Measurements from ENCODE around the gene KCNJ6. TPM values are rescaled to one million over a fixed set of nuclear protein-coding genes. Genes with fewer than 3 reads are reported as not detected.
"Not testable (repeated sequence)": the region's sequence is repeated elsewhere in the genome, so short reads cannot be mapped to it uniquely, and the experiment has no call there.

Gene KCNJ6
- polyA plus RNA-seq, 1 of the 3 experiments (the other 2 are of a cell fraction): not detected

DNA sequence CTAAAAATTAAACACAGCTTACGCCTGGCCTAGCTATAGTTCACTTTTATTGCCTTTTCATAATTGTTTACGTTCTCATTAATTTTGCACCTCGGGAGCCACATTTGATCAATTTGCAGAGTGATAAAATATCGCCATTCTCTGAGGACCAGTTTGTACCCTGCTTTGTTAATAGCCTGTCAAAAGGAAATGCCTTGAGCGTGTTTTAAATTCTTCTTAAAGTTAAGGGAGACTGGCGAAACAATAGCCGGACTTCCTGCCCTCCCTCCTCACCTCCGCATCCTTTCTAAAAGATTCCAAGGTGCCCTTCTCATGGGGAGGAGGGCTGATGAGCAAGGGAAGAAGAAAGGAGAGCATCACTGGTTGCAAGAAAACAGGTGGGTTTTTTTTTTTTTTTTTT lies 271.6 kb downstream of the KCNJ6 start:
- H3K27ac ChIP-seq (ENCODE audit: low read depth in 2 of 2, low read length in 1 of 2): no peak overlapping the region
- TF ChIP-seq USF2 (IDR thresholded peaks at IDR 0.05; ENCODE audit: borderline replicate concordance, low read depth, low read length) (no peak), MXI1 (IDR thresholded peaks at IDR 0.05; ENCODE audit: low read depth, low read length) (no peak), CHD2 (IDR thresholded peaks at IDR 0.05; ENCODE audit: low read length, partially characterized antibody) (no peak), RCOR1 (IDR thresholded peaks at IDR 0.05; ENCODE audit: low read length) (no peak), REST (IDR thresholded peaks at IDR 0.05; ENCODE audit: low read depth, low read length) (no peak), FOXJ3 (CRISPR knock-in tag; IDR thresholded peaks at IDR 0.05) (no peak), EZH2phosphoT487 (IDR thresholded peaks at IDR 0.05; ENCODE audit: borderline replicate concordance, low read depth) (no peak), TAF1 (IDR thresholded peaks at IDR 0.05; ENCODE audit: borderline replicate concordance, low read depth, low read length) (no peak), GABPA (IDR thresholded peaks at IDR 0.05; ENCODE audit: low read depth) (no peak), FOSL2 (IDR thresholded peaks at IDR 0.05; ENCODE audit: borderline replicate concordance, low read depth) (no peak), POLR2AphosphoS5 (IDR thresholded peaks at IDR 0.05; ENCODE audit: low read depth, low read length) (no peak), RFX5 (IDR thresholded peaks at IDR 0.05; ENCODE audit: low read length) (no peak)
- TF ChIP-seq, protein P1, sequence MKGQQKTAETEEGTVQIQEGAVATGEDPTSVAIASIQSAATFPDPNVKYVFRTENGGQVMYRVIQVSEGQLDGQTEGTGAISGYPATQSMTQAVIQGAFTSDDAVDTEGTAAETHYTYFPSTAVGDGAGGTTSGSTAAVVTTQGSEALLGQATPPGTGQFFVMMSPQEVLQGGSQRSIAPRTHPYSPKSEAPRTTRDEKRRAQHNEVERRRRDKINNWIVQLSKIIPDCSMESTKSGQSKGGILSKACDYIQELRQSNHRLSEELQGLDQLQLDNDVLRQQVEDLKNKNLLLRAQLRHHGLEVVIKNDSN (IDR thresholded peaks at IDR 0.05; ENCODE audit: borderline replicate concordance, low read depth): no peak
- TF ChIP-seq, protein P2, sequence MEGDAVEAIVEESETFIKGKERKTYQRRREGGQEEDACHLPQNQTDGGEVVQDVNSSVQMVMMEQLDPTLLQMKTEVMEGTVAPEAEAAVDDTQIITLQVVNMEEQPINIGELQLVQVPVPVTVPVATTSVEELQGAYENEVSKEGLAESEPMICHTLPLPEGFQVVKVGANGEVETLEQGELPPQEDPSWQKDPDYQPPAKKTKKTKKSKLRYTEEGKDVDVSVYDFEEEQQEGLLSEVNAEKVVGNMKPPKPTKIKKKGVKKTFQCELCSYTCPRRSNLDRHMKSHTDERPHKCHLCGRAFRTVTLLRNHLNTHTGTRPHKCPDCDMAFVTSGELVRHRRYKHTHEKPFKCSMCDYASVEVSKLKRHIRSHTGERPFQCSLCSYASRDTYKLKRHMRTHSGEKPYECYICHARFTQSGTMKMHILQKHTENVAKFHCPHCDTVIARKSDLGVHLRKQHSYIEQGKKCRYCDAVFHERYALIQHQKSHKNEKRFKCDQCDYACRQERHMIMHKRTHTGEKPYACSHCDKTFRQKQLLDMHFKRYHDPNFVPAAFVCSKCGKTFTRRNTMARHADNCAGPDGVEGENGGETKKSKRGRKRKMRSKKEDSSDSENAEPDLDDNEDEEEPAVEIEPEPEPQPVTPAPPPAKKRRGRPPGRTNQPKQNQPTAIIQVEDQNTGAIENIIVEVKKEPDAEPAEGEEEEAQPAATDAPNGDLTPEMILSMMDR (IDR thresholded peaks at IDR 0.05): no peak
- H3K4me2 ChIP-seq: no peak overlapping the region
- H4K20me1 ChIP-seq (ENCODE audit: insufficient read depth): no peaks in the 10 kb centered on the region
- no peaks in the 10 kb centered on the region for H3K36me3 ChIP-seq (replicated peaks in 1 of 2; ENCODE audit: control insufficient read depth in 1 of 2, insufficient read depth in 2 of 2, low read length in 1 of 2)
- no peaks in the 10 kb centered on the region for H3K79me2 ChIP-seq (ENCODE audit: insufficient read depth)
- H3K4me3 ChIP-seq (ENCODE audit: low read depth in 2 of 2, low read length in 1 of 2): no peak overlapping the region
- peaks cover 25% of the 10 kb centered on the region; the same call in 1 of the 2 replicates for H3K27me3 ChIP-seq (ENCODE audit: insufficient read depth)
- no peaks in the 10 kb centered on the region for H3F3A ChIP-seq (replicated peaks; ENCODE audit: insufficient read depth)
- peaks cover 0 to 2% of the 10 kb centered on the region in 2 experiments; a peak in 1 of 4 replicates for H3K4me1 ChIP-seq (ENCODE audit: control insufficient read depth in 1 of 2, insufficient read depth in 2 of 2, low read depth in 1 of 2, low read length in 1 of 2)
- H2AFZ ChIP-seq (ENCODE audit: low read depth): no peak overlapping the region
- no peaks in the 10 kb centered on the region for H3K9me3 ChIP-seq
- no peaks in the 10 kb centered on the region for H3K9me2 ChIP-seq
- WGBS (ENCODE audit: low lambda C conversion rate): 35% methylated on average over 8 of the region's 8 CpGs
- no peak for DNase-seq
- POLR2A ChIA-PET: no interaction called here
- CTCF ChIA-PET: interaction anchor here (0.6 to 1.6 kb wide), 4 partner anchors 30 to 562 kb away, joined by 3 read pairs; no protein-coding TSS in a partner anchor
- H3K9ac ChIP-seq: no peak overlapping the region

- H3K4me2 ChIP-seq; H3K27ac ChIP-seq (ENCODE audit: low read depth in 2 of 2, low read length in 1 of 2); H3K4me3 ChIP-seq (ENCODE audit: low read depth in 2 of 2, low read length in 1 of 2); H3F3A ChIP-seq (replicated peaks; ENCODE audit: insufficient read depth); H3K9me2 ChIP-seq; POLR2A ChIA-PET; H3K9me3 ChIP-seq; H3K79me2 ChIP-seq (ENCODE audit: insufficient read depth); H3K9ac ChIP-seq; H3K36me3 ChIP-seq (replicated peaks in 1 of 2; ENCODE audit: control insufficient read depth in 1 of 2, insufficient read depth in 2 of 2, low read length in 1 of 2); H4K20me1 ChIP-seq (ENCODE audit: insufficient read depth); DNase-seq; H3K4me1 ChIP-seq (ENCODE audit: control insufficient read depth in 1 of 2, insufficient read depth in 2 of 2, low read depth in 1 of 2, low read length in 1 of 2); H2AFZ ChIP-seq (ENCODE audit: low read depth): not testable (repeated sequence)
- H3K27me3 ChIP-seq (ENCODE audit: insufficient read depth): peaks cover 18% of the 10 kb centered on the region; the same call in 1 of the 2 replicates
- CTCF ChIA-PET: interaction anchor here (0.7 to 1.4 kb wide), 2 partner anchors 9 to 124 kb away, joined by 3 read pairs; no protein-coding TSS in a partner anchor
Observed at GRCh38 chr21:37643862-37644261, 272.4 kb downstream of the KCNJ6 start.
